GM06990 (cell line): Measurements from ENCODE around the gene SCN9A.
A peak's percentile ranks its signal among the peaks of the same experiment; 100 is the strongest.

Experiments used
- DNase-seq: peaks from one replicate; pipeline ENCODE4 v3.0.0-alpha.2; 2011; ENCODE audit not compliant: insufficient read length; ENCODE audit errors: extremely low read depth
- H3K27me3 ChIP-seq: replicated peaks from 2 replicates; pipeline ENCODE4 v1.6.0; 2011; ENCODE audit warnings: low read length; ENCODE audit not compliant: control insufficient read depth, insufficient read depth
- H3K36me3 ChIP-seq: 2 replicates; pipeline ENCODE4 v1.5.1; 2011; ENCODE audit warnings: low read length; ENCODE audit not compliant: control insufficient read depth, insufficient read depth
- H3K4me3 ChIP-seq: replicated peaks from 2 replicates; pipeline ENCODE4 v1.5.1; 2011; ENCODE audit warnings: low read depth, mild to moderate bottlenecking, control low read depth, low read length
- CTCF ChIP-seq: IDR thresholded peaks from 2 replicates; pipeline ENCODE4 v1.5.1; 2011; ENCODE audit warnings: low read length, control low read depth, mild to moderate bottlenecking, inconsistent platforms; ENCODE audit not compliant: insufficient read depth, poor library complexity, severe bottlenecking

The SCN9A gene

GRCh38 chr2:166375736-166376487, at the start of gene SCN9A:
Gene SCN9A (minus strand): TSS chr2:166375944. CDS start chr2:166311756, 64,188 bp downstream.
- TF ChIP-seq CTCF, result no peak
- peak; percentile 25 for DNase-seq
- Histone ChIP-seq H3K36me3 (no peaks in the 10 kb centered on the region), H3K4me3 (no peak within 1 kb of the TSS), H3K27me3 (no peaks in the 10 kb centered on the region)

- Histone ChIP-seq H3K4me3 (no peak overlapping the region), H3K27me3 (no peaks in the 10 kb centered on the region), H3K36me3 (no peaks in the 10 kb centered on the region)
- DNase-seq, result no peak
- no peak for TF ChIP-seq CTCF
Measured at GRCh38 chr2:166424841-166425240, 49.1 kb upstream of the SCN9A start.

- Histone ChIP-seq H3K27me3 (no peaks in the 10 kb centered on the region), H3K36me3 (no peaks in the 10 kb centered on the region), H3K4me3 (no peak overlapping the region)
- peak; percentile 18 for TF ChIP-seq CTCF
- DNase-seq, result no peak
Measured at GRCh38 chr2:166419616-166419934, 43.8 kb upstream of the SCN9A start.

GRCh38 chr2:166418853-166419615, 43.3 kb upstream of the SCN9A start:
- no peaks in the 10 kb centered on the region for H3K27me3 ChIP-seq
- no peak for DNase-seq
- H3K36me3 ChIP-seq, result no peaks in the 10 kb centered on the region
- no peak overlapping the region for H3K4me3 ChIP-seq
- TF ChIP-seq CTCF, result no peak

- TF ChIP-seq CTCF, result peak; percentile 20
- H3K27me3 ChIP-seq, result no peaks in the 10 kb centered on the region
- no peak overlapping the region for H3K4me3 ChIP-seq
- DNase-seq, result no peak
- H3K36me3 ChIP-seq, result no peaks in the 10 kb centered on the region
Measured at GRCh38 chr2:166417669-166418068, 41.9 kb upstream of the SCN9A start.
